ENCODE results near the gene FZD4. TPM values are rescaled to one million over a fixed set of nuclear protein-coding genes. Genes with fewer than 3 reads are reported as not detected.

FZD4 gene
- polyA plus RNA-seq, 1 donor from 2014 or later: 0.76 TPM

DNA sequence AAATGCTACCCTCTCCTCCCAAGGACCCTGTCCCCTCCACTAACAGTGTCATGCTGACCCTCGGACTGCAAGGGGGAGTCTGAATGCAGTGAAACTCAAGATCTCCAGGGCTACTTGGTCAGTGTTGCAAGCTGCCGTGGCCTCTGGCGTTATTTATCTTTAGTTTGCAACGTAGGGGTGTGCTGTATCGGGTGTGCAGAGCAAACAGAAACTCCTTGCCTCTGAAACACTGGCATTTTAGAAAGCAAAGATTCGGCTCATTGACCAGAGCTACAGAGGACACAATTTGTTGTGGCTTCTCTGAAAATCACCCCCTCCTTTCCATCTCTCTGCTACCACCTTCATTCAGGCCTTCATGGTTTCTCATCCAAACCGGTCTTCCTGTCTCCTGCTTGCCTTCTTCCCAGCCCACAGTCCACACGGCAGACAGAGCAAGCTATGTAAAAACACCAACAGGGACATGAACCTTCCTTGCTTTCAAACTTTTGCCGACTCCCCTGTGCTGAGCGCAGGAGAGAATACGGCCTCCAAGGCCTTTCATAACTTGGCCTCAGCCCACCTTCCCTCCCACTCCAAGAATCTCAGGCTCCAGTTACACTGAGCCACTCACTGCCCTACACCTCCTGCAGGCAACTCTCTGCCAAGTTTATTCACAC, 14.9 kb downstream of the FZD4 start:
- no peak overlapping the region for H3K9ac ChIP-seq (ENCODE audit: low read length)
- no peaks in the 10 kb centered on the region for H3F3A ChIP-seq (ENCODE audit: insufficient read depth, low read length, poor library complexity, severe bottlenecking)
- no peaks in the 10 kb centered on the region for H4K20me1 ChIP-seq (ENCODE audit: insufficient read depth)
- H3K4me3 ChIP-seq (ENCODE audit: low read length): no peak overlapping the region
- no peaks in the 10 kb centered on the region for H3K36me3 ChIP-seq (ENCODE audit: insufficient read depth, low read length)
- H3K9me2 ChIP-seq (ENCODE audit: insufficient read depth, low read length): no peaks in the 10 kb centered on the region
- no peaks in the 10 kb centered on the region for H3K9me3 ChIP-seq (ENCODE audit: low read length)
- H2AFZ ChIP-seq (ENCODE audit: low read depth, low read length): no peak overlapping the region
- no peak overlapping the region for H3K4me2 ChIP-seq (ENCODE audit: low read length)
- no peaks in the 10 kb centered on the region for H3K79me2 ChIP-seq (replicated peaks; ENCODE audit: insufficient read depth, low read length)
- TF ChIP-seq EZH2 (IDR thresholded peaks at IDR 0.05; ENCODE audit: borderline replicate concordance, insufficient read depth, low read length, poor library complexity, severe bottlenecking) (no peak), MXI1 (conservative IDR thresholded peaks at IDR 0.05; ENCODE audit: poor library complexity, severe bottlenecking) (no peak), POLR2AphosphoS5 (IDR thresholded peaks at IDR 0.05) (no peak), RAD21 (conservative IDR thresholded peaks at IDR 0.05) (no peak), TAF1 (IDR thresholded peaks at IDR 0.05; ENCODE audit: low read depth) (no peak), EP300 (conservative IDR thresholded peaks at IDR 0.05; ENCODE audit: poor library complexity, severe bottlenecking) (no peak)
- TF ChIP-seq, protein P1, sequence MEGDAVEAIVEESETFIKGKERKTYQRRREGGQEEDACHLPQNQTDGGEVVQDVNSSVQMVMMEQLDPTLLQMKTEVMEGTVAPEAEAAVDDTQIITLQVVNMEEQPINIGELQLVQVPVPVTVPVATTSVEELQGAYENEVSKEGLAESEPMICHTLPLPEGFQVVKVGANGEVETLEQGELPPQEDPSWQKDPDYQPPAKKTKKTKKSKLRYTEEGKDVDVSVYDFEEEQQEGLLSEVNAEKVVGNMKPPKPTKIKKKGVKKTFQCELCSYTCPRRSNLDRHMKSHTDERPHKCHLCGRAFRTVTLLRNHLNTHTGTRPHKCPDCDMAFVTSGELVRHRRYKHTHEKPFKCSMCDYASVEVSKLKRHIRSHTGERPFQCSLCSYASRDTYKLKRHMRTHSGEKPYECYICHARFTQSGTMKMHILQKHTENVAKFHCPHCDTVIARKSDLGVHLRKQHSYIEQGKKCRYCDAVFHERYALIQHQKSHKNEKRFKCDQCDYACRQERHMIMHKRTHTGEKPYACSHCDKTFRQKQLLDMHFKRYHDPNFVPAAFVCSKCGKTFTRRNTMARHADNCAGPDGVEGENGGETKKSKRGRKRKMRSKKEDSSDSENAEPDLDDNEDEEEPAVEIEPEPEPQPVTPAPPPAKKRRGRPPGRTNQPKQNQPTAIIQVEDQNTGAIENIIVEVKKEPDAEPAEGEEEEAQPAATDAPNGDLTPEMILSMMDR (IDR thresholded peaks at IDR 0.05; ENCODE audit: poor library complexity, severe bottlenecking): no peak
- TF ChIP-seq, protein P2, sequence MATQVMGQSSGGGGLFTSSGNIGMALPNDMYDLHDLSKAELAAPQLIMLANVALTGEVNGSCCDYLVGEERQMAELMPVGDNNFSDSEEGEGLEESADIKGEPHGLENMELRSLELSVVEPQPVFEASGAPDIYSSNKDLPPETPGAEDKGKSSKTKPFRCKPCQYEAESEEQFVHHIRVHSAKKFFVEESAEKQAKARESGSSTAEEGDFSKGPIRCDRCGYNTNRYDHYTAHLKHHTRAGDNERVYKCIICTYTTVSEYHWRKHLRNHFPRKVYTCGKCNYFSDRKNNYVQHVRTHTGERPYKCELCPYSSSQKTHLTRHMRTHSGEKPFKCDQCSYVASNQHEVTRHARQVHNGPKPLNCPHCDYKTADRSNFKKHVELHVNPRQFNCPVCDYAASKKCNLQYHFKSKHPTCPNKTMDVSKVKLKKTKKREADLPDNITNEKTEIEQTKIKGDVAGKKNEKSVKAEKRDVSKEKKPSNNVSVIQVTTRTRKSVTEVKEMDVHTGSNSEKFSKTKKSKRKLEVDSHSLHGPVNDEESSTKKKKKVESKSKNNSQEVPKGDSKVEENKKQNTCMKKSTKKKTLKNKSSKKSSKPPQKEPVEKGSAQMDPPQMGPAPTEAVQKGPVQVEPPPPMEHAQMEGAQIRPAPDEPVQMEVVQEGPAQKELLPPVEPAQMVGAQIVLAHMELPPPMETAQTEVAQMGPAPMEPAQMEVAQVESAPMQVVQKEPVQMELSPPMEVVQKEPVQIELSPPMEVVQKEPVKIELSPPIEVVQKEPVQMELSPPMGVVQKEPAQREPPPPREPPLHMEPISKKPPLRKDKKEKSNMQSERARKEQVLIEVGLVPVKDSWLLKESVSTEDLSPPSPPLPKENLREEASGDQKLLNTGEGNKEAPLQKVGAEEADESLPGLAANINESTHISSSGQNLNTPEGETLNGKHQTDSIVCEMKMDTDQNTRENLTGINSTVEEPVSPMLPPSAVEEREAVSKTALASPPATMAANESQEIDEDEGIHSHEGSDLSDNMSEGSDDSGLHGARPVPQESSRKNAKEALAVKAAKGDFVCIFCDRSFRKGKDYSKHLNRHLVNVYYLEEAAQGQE (IDR thresholded peaks at IDR 0.05; ENCODE audit: borderline replicate concordance): no peak
- no peaks in the 10 kb centered on the region for H3K27me3 ChIP-seq (ENCODE audit: insufficient read depth, low read depth, low read length)
- H3K27ac ChIP-seq (ENCODE audit: low read length): no peak overlapping the region

DNA sequence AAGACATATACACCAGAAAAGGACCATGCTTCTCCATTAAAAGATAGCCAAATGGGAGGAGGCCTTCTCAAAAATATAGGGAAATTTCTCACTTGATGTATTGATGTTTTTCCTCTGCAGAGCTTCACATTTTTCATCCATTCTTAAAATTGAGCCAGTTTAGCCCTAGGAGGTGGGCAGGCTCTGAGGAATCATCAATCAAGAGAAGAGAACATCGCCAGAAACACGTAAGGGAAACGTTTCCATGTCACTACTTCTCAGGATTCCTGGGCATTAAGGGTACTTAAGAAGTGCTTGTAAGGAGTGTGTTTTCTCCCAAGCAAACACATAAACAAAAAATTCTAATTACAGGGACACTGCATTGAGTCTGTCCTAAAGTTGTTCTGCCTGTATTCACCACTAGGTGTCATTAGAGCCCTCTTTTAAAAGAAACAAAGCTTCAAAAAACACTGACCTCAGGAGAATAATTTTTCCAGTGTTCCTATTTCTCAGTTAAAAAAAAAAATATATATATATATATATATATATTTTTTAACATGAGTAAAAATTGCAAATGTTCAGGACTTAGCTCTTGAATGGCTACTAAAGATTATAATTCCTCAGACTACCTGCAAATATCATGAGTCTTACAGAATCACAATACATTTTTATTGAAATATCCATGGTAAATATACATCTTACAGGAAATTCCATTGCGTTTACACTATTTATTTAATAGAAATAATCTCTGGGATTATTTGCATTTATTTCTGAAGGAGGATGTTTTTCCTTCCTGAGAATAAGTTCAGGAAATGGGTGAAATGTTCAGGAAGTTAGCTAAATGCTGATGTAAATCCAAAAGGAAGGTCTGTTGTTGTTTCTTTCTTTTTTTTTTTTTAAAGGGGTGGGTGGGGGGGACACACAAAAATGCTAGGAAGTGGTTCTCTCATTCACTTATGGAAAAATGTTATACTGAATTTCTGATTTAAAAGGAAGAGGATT, 16.0 kb downstream of the FZD4 start:
- H3K27ac ChIP-seq (ENCODE audit: low read length): no peak overlapping the region

More for the DNA sequence above, 16.0 kb downstream of the FZD4 start:
- Histone ChIP-seq H3K27me3 (ENCODE audit: insufficient read depth, low read depth, low read length) (no peaks in the 10 kb centered on the region), H3K9me2 (ENCODE audit: insufficient read depth, low read length) (no peaks in the 10 kb centered on the region), H3K79me2 (replicated peaks; ENCODE audit: insufficient read depth, low read length) (no peaks in the 10 kb centered on the region), H4K20me1 (ENCODE audit: insufficient read depth) (no peaks in the 10 kb centered on the region), H3K4me3 (ENCODE audit: low read length) (no peak overlapping the region), H3K9ac (ENCODE audit: low read length) (no peak overlapping the region), H2AFZ (ENCODE audit: low read depth, low read length) (no peak overlapping the region), H3K36me3 (ENCODE audit: insufficient read depth, low read length) (no peaks in the 10 kb centered on the region), H3K4me2 (ENCODE audit: low read length) (no peak overlapping the region), H3K9me3 (ENCODE audit: low read length) (no peaks in the 10 kb centered on the region), H3F3A (ENCODE audit: insufficient read depth, low read length, poor library complexity, severe bottlenecking) (no peaks in the 10 kb centered on the region)
- peak; percentile 75 for TF ChIP-seq SMC3 (conservative IDR thresholded peaks at IDR 0.05; ENCODE audit: poor library complexity)
- peak; percentile 76 for TF ChIP-seq RAD21 (conservative IDR thresholded peaks at IDR 0.05)
- TF ChIP-seq, protein P2 (IDR thresholded peaks at IDR 0.05; ENCODE audit: borderline replicate concordance): no peak
- TF ChIP-seq, protein P1 (IDR thresholded peaks at IDR 0.05; ENCODE audit: poor library complexity, severe bottlenecking): peak; percentile 78
- TF ChIP-seq MXI1 (conservative IDR thresholded peaks at IDR 0.05; ENCODE audit: poor library complexity, severe bottlenecking): no peak
